ENCODE measurements around the gene NOXO1.

Gene NOXO1

DNA sequence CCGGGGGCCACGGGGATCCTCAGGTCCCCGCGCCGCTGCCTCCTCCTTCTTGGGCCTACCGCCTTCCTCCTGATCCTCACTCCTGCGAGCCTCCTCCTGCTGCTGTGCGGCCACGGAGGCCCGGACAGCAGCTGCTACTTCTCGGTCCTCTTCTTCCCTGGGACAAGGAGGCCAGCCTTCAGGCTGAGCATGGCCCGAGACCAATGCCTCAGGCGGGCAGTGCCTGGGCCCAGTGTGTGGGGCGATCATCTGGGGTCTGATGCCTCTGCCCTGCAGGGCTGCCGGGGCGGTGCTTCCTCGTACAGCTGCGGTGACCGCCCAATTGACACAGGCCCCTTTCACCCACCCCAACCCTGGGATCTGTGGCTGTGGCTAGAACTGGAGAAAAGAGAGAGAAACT lies 19.8 kb upstream of the NOXO1 start:
- ChIA-PET POLR2A (ENCODE audit: low non-redundant PET) (no interaction called here), CTCF (interaction anchor here (0.6 kb wide), 2 partner anchors 90 to 422 kb away, joined by 3 read pairs; no protein-coding TSS in a partner anchor)
- DNase-seq (ENCODE audit: low spot score), result no peak
- peak overlapping the region; percentile 98; the same call in 1 of the 2 replicates for H3K27ac ChIP-seq
- TF ChIP-seq, protein P1, sequence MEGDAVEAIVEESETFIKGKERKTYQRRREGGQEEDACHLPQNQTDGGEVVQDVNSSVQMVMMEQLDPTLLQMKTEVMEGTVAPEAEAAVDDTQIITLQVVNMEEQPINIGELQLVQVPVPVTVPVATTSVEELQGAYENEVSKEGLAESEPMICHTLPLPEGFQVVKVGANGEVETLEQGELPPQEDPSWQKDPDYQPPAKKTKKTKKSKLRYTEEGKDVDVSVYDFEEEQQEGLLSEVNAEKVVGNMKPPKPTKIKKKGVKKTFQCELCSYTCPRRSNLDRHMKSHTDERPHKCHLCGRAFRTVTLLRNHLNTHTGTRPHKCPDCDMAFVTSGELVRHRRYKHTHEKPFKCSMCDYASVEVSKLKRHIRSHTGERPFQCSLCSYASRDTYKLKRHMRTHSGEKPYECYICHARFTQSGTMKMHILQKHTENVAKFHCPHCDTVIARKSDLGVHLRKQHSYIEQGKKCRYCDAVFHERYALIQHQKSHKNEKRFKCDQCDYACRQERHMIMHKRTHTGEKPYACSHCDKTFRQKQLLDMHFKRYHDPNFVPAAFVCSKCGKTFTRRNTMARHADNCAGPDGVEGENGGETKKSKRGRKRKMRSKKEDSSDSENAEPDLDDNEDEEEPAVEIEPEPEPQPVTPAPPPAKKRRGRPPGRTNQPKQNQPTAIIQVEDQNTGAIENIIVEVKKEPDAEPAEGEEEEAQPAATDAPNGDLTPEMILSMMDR (conservative IDR thresholded peaks at IDR 0.05; ENCODE audit: low read depth), result no peak

DNA sequence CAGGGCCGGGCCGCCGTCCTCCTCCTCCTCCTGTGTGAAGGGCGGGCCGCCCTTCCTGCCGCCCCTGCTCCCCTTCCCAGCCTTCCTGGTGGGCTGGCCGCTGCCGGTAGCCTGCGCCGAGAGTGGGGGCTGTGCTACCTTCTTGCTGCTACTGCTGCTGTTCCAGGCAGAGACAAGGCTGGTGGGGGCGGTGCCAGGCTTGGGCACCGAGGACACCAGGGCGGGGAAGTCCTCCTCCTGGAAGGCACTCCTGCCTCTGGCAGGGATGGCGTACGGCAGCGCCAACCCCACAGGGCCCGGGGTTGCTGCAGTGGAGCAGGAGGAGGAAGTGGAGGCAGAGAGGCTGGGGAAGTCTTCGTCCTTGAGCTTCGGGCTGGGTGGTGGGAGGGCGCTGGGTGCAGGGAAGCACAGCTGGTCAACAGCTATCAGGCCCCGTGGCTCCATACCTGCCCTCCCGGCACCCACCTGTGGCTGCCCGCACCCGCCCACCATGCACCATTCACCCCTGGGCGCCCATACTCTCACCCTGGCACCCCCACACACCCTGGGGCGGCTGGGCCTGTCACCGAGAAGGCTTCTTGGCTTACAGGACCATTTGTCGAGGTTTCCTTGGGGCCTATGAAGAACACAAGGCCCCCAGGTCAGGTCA lies 18.7 kb upstream of the NOXO1 start:
- POLR2A ChIA-PET (ENCODE audit: low non-redundant PET), result interaction anchor here (0.6 kb wide), 1 partner anchor 511 kb away, joined by 5 read pairs; no protein-coding TSS in a partner anchor

DNA sequence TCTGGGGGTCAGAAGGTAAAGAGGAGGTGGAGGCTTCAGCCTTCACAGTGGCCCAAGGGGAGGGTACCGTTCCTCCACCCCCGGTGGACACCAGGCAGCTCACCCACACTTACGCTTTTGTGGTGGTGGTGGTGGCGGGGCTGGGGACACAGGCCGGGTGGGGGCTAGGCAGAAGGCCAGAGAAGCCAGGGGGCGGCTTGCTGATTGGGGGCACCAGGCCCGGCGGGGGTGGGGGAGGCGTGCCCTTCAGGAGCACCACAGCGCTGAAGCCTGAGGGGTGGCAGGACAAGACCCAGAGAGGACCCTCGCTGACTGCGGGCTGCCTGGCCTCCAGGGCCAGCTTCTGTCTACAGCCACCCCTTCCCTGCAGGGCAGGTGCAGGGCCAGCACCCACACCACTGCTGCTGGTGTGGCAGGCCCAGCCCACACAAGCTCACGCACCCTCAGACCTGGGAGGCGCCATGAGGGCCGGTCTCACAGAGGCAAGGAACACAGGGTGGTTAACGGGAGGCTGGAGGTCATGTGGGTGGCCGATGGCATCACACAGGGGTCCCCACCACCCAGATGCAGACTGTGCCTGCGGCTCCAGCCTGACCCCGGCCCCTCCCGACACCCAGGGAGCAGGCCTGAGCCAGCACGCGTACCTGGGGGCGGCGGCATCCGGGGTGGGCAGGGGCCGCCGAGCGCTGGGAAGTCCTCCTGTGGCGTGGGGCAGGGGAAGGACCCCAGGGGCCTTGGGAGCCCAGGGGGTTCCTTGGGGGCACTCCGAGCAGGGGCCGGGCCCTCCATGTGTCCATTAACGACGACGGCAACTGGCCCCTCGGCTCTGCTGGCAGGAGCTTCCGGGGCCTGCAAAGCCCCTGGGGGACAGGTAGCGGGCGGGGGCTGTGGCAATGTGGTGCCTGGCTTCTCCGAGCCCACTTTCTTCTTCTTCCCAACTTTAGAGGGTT lies 17.9 kb upstream of the NOXO1 start:
- peak overlapping the region; percentile 98 for H3K27ac ChIP-seq
- ChIA-PET POLR2A (ENCODE audit: low non-redundant PET) (no interaction called here), CTCF (no interaction called here)
- no peak for DNase-seq (ENCODE audit: low spot score)
- TF ChIP-seq, protein P1 (conservative IDR thresholded peaks at IDR 0.05; ENCODE audit: low read depth), result no peak

More for the DNA sequence above, 18.7 kb upstream of the NOXO1 start:
- peak overlapping the region; percentile 98 for H3K27ac ChIP-seq
- CTCF ChIA-PET, result no interaction called here
- DNase-seq (ENCODE audit: low spot score), result no peak
- TF ChIP-seq, protein P1 (conservative IDR thresholded peaks at IDR 0.05; ENCODE audit: low read depth), result no peak

DNA sequence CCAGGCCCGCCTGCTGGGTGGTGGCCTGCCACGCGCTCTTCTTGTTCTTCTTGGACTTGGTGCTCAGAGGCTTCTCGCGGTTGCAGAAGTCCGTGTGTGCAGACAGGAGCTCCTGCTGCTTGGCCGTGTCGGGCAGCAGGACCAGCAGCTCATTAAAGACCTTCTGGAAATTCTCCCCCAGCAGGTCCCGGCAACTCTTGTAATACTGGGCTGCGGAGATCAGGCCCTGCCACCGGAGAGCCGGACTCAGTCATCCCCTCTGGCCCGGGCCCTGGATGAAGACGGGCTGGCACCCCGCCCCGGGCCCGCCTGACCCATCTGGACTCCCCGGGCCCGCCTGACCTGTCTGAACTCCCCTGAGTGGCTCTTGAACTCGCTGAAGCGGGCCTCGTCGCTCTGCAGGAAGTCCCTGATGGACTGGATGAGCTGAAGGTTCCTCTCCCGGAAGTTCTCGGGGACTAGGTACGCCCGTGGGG lies 17.1 kb upstream of the NOXO1 start:
- POLR2A ChIA-PET (ENCODE audit: low non-redundant PET), result no interaction called here
- CTCF ChIA-PET, result no interaction called here

DNA sequence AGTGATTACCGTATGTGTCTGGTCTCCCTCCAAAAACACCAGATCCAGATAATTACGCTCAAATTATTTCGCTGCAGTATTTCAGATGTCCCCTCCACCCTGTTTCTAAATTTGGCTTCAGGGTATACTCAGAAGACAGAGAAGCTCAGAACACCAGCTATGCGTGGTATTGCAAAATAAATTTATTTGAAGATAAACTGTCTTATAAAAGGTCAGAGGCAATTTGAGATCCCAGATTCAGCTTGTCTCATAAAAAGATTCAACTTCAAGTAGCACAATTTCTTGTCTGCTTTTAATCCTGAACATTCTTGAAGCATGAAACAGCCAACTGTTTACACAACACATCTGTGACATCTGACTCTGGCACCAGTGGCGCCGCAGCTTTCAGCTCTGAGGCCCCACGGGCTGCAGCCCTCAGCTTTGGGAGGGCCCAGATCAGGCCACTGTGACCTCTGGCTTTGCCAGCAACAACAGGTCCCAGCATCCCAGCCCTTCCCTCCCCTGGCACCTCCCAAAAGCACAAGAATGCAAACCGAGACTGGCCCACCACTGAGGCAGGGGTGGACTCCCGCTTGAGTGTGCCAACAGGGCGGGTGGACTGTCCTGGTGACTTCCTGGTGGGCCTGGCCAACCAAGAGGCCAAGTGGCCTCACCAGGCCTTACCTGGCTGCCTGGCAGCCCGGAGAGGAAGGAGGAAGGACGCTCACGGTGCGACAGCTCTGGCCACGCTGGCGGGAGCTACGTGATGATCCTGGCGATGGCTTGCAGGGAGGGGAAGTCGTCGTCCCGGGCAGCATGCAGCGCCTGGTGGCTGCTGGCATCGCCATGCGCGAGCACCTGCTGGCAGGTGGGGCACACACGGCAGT lies 16.5 kb upstream of the NOXO1 start:
- ChIA-PET CTCF (no interaction called here), POLR2A (ENCODE audit: low non-redundant PET) (no interaction called here)
- TF ChIP-seq, protein P1 (conservative IDR thresholded peaks at IDR 0.05; ENCODE audit: low read depth), result no peak
- H3K27ac ChIP-seq, result peak overlapping the region; percentile 98
- DNase-seq (ENCODE audit: low spot score), result no peak

More for the DNA sequence above, 17.1 kb upstream of the NOXO1 start:
- TF ChIP-seq, protein P1 (conservative IDR thresholded peaks at IDR 0.05; ENCODE audit: low read depth), result no peak
- DNase-seq (ENCODE audit: low spot score), result no peak
- H3K27ac ChIP-seq, result peak overlapping the region; percentile 98

Measured in RWPE1 (cell line).